DMS153 treated with DMSO at 0.1 percent for 48 hours (cell line): Measurements from ENCODE around the gene EVC.

Source experiments
- DNase-seq: peaks from one replicate; lab custom pipeline; 2025; ENCODE audit not compliant: unreplicated experiment; lab: John Stamatoyannopoulos, UW

Gene EVC

DNA sequence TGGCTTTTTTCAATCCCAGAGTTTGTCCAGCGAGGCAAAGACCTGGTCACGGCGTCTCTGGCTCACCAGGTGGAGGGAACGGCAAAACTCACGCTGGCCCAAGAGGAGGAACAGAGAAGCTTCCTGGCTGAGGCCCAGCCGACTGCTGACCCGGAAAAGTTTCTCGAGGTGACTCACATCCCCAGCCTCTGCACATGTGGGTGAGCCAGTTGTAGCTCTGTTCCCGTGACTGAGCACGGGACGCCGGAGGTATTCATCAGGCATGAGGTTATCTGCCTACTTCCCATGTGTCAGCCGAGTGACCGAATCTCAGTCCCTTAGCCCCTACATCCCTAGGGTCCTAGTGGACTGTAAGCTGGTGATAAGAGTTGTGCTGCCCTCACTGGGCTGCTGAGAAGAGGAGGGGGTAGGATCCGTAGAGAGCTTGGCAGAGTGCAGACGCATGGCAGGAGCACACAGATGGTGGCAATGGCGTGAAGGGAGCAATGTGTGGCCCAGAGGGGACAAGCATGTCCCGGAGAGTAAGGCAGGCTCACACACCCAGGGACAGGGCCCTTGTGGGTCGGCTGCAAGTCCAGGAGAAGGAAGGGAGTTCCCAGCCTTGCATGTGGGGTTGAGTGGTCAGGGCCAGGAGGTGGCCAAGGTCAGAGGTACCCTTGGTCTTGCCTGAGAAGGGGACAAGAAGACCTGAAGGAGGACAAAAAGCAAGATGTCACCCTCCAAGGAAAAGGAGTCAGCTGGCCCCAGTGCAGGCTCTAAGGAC, 42.9 kb downstream of the EVC start:
- no peak for DNase-seq

DNA sequence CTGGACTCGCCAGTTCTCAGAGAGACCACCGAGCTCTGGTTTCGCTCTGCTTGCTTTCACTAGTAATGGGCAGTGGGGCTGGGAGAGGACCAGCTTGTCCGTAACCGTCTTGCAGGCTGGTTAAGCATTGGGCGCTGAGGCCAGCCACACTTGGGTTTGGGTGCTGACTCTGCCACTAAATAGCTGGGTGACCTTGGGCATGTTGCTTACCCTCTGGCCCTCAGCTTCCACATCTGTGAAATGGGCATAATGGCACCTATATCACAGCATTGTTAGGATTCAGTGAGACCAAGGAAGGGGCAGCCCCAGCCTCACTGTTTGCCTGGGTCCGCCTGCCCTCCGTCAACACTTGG, 43.5 kb downstream of the EVC start:
- DNase-seq: no peak

DNA sequence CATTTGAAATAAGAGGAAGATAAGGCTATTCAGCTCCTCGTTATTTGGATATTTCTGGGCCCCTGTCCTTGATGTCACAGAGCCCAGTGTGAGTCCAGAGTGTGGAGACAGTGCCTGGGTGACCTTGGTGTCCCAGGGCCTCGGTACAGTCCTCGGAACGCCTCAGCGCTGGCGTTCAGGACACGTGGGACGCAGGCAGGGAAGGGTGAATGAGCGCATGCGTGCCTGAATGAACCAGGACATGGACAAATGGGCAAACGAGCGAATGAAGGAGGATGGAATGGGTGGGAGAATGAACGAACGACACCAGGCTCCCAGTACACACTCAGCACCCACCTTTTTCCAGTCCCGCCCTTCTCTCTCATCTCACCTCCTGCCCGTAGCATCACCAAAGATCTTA, 44.2 kb downstream of the EVC start:
- DNase-seq: no peak

DNA sequence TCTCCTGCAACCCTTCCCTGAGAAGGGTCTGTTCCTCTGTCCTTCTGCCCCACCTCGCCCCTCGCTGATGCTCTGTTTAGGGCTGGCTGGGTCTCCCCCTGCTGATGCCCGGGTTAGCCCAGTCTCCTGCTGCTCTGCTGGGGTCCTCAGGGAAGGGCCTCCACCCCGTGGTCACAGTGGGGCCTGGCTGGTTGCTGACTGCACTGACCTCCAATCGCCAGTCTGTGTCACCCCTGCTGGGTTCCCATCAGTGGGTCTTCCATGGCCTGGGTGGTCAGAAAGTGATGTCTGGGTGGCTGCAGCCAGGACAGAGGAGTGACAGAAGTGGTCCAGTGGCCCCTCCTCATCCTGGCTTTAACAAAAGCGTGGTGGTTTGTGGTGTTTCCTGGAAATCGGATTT, 44.7 kb downstream of the EVC start:
- DNase-seq: no peak

DNA sequence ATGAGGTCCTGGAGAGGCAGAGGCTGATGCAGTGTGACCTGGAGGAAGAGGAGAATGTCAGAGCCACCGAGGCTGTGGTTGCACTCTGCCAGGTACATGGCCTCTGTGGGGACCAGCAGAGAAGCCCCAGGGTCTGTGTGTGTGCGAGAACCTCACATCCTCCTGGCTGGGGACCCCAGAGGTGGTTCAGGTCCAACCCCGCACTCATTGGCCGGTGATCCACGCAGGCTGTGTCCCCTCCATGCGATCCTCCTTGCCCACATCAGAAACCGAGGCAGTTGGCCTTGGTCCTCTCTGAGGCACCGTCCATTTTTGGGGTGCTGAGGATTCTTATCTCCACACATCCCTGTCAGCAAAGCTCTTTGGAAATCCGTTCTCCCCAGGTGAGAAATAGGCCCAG, 45.3 kb downstream of the EVC start:
- no peak for DNase-seq

DNA sequence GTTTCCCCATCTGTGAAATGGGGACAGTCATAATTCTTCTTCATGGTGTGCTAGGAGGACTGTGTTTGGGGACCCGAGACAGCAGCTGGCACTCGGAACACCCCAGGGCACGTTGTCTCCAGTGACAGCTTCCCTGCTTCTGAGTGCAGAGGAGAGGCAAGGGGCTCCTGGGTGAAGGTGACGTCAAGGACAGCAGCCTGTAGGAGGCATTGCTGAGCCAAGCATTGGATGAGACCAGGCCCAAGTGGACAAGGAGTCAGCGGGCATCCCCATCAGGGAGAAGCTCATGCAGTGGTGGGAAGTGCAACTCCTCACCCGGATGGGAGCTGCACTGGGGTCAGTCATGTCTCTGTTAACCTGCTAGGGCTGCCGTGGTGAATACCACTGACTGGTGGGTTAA, 46.1 kb downstream of the EVC start:
- DNase-seq: no peak

DNA sequence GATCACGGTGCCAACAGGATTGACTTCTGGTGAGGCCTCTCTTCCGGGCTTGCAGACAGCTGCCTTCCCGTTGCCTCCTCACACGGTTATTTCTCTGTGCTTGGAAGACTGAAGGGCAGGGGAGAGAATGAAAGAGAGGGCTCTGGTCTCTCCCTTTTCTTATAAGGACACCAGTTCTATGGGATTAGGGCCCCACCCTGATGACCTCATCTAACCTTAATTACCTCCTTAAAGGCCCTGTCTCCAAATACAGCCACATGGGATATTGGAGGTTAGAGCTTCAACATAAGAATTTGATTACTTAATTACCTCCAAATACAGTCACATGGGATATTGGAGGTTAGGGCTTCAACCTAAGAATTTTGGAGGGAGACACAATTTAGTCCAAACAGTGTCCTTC, 46.5 kb downstream of the EVC start:
- no peak for DNase-seq

DNA sequence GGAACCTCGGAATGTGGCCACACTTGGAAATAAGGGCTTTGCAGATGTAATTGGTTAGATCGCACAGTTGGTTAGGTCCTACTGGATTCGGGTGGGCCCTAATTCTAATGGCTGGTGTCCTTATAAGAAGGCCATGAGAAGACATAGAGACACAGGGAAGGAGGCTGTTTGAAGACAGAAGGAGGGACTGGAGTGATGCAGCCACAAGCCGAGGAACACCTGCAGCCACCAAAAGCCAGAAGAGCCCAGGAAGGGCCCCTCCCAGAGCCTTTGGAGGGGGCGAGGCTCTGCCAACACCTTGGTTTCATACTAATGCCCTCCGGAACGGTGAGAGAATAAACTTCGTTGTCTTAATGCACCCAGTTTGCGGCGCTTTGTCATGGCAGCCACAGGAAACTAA, 47.0 kb downstream of the EVC start:
- no peak for DNase-seq

DNA sequence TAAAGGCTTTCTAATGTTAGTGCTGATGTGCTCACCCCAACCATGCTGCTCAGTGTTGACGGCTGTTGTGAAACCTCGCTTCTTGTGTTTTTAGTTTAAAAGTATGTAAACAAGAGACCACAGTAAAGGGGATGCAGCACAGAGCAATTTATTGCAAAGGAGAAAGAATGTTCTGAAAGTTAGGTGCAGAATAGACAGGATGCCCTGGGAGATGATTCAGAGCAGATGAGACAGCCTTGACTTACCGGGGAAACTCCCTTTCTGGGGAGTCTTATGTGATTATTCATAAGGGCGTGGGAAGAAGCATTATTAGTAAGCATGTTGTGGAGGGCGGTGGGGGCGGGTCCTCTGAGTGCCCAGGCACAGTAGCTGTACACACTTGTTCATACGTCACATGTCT, 47.7 kb downstream of the EVC start:
- DNase-seq: no peak

DNA sequence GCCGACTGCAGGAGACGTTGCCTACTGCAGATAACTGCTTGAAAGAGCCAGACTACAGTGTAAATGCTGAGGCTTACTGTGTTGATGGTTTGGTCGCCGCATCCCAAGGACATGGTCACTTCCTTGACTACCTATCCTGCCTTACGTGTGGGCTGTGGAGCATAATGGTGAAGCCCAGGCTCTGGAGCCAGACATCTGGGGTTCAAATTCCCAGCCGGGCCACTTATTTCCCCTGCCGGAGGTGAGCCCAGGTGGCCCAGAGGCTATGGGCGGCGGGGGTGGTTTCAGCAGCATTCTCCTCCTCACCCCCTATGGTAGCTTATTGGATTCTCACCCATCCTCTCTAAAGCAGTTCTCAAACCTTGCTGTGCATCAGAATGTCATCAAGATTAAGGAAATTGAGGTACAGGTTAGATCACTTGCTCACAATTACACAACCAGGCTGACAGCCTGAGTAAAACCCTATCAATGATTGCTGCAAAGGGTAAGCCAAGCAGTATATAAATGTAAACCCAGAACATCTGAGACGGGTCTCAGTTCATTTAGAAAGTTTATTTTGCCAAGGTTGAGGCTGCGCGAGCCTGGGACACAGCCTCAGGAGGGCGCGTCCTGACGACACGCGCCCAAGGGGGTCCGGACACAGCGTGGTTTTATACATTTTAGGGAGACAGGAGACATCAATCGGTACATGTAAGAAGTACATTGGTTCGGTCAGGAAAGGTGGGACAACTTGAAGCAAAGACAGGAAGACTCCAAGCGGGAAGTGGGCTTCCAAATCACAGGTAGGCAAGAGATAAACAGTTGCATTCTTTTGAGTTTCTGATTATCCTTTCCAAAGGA, 48.5 kb downstream of the EVC start:
- no peak for DNase-seq

DNA sequence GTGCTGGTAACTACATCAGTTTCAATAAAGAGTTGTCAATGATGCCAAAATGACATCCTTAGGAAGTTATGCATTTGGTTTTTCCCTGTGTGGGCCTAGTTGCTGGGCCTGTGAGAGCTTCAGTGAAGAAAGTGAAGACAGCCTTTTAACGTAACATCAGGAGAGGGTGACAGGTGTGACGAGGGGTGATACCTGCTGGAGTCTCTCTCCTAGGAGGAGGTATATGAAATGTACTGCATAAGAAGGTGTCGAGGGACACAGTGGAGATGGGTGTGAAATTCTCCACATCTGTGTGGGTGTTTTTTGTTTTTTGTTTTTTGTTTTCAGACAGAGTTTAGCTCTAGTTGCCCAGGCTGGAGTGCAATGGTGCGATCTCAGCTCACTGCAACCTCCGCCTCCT, 49.2 kb downstream of the EVC start:
- DNase-seq: no peak

DNA sequence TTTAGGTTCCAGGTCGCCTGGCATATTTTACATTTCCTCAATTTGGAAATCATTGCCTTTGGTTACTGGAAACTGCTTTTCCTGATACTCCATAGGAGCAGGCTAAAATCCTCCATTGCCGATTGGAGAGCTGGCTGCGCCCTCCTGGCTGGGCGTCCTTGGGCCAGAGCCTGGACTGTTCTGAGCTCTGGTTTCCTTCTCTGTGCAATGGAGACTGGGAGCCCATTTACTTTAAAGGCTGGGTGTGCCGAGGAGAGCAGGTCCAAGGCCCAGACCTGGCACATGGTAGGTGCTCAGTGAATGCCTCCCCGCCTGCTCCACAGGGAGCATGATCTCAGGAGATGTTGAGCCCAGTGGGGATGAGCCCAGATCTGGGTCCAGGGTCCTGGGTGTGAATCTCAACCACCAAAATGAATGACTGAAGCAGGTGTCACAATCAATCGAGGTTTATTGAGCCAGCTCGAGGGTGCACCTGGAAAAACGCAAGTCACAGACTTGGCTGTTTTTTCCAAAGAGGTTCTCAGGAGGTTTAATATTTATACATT, 50.0 kb downstream of the EVC start:
- DNase-seq: no peak

DNA sequence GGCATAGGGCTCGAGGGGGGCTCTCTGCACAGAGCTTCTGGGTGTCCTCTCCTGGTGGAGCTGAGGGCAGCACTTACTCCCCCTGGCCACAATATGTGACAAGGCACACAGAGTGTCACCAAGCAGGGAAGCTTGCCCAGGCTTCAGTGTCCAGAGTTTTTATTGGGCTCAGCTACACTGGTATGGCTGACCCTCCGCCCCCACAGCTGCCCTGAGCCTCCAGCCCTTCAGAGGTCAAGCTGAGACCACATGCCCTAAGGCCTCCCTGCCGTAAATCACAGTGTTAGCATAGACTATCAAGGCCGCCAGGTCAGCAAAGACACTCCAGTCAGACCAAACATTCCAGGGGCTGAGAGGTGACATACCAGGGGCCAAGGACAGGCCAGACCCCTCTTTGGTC, 59.0 kb downstream of the EVC start:
- no peak for DNase-seq

DNA sequence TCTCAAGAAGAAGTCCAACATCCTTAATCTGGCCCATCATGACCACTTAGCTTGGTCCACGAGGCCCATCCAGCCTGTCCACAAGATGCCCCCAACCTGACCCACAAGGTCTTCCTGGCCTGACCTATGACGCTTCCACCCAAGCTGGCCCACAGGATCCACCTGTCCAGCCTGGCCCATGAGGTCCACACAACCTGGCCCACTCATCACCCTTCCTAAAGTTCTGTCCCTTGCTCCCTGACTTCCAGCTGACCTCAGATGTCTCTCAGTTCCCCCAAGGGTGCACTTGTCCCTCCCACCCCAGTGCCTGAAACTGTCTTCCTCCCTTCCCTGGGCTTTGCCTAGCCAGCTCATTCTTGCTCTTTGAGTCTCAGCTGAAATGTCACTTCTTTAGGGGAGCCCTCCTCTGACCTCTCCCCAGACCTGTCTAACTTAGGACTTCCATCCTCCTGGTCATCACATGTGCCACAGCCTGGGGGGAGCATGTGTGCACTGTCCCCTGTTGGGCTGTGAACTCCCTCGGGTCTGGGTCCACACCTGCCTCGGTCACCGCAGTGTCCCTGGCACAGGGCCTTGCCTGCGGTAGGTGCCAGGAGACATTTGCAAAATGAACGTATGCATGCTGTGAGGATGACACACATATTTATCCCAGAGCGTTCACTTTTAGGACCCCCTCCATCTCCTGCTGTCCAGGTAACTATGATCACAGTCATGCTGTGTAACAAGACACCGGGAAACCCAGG, 61.7 kb downstream of the EVC start:
- DNase-seq: no peak

DNA sequence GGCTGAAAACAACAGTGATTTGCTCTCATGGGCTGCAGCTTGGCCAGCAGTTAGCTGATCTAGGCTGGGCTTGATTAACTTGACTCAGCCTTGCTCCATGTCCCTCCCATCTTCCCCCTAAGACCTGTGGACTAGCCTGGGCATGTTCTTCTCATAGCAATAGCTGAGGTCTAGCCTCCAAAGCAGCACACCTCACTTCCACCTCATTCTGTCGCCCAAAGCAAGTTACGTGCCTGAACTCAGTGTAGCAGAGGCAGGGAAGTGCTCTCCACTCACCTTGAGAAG, 62.2 kb downstream of the EVC start:
- no peak for DNase-seq

DNA sequence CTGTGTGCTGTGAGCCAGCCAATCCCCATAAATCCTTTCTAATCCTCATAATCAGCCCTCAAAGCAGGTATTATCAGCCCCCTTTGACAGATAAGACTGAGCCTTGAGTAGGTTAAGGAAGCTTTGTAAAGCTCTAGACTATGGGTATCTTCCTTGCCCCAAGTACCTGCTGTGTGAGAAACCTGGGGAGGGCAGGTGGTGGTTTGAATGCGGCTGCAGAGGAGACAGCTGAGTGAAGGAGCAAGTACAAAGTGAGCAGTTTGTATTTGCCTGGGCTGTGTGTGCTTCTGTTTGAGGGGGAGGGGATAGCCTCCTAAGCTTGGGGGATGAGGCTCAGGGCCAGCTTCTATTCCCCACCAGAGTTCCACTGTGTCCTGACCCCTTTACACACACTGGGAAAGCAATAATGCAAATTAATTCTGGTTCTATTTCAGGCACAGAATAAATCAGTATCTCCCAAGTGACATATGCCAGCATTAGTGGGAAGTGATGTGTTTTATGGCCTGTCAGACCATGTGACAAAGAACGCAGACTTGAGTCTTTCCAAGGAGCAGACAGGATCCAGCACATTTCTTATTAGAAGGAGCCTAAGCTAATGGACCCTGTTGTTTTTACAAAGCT, 63.5 kb downstream of the EVC start:
- DNase-seq: no peak

DNA sequence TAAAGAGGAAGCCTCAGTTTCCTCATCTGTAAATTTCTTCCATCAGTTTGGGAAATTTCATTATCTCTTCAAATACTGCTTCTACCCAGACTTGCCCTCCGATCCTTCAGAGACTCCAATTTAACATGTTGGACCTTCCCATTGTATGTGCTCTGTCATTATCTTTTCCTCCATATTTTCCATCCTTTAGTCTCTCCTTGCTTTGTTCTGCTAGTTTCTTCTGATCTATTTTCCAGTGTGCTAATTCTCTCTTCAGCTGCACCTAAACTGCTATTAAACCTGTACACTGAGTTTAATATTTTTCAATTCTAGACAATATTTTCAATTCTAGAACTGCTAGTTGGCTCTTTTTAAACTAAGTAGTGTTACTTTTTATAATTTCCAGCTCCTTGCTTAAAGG, 65.5 kb downstream of the EVC start:
- DNase-seq: no peak

DNA sequence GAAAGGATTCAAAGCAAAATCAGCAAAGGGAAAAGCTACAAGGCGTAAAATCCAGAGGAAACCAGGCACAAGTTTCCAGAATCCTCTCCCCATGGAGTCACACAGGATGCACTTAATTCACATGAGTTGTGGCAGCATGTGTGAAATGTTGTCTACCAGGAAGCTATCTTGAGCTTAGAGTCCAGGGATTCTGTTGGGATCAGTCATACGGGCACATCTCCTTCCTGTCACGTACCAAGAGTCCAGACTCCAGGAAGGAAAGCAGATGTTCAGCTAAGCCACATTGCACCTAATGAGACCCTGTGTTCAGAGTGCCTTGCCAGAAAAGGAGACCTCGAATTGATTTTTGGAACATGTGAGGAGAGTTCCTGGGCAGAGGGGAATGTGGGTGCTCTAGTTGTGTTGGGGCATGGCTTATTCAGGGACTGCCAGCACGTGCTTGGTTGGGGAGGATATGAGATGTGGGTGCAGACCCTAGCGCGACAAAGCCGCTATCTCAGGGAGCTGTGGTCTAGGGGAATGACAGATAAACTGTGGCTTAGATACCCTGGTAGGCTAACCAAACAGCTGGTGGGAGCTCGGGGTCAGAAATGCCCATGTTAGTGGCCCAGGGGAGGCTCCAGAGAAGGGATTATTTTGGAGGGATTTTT, 70.0 kb downstream of the EVC start:
- DNase-seq: no peak

DNA sequence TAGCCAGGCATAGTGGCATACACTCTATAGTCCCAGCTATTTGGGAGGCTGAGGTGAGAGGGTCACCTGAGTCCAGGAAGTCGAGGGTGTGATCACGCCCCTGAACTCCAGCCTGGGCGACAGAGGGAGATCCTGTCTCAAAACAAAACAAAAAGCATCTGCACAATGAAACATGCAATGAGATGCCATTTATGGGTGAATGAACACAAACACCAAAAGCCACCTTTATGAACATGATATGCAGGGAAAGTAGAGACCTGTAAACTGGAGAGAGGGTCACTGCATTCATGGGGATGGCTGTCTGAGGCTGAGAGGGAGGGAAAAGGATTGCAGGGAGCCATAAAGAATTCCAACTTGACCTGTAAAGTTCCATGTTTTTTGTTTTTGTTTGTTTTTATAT, 70.7 kb downstream of the EVC start:
- DNase-seq: no peak

DNA sequence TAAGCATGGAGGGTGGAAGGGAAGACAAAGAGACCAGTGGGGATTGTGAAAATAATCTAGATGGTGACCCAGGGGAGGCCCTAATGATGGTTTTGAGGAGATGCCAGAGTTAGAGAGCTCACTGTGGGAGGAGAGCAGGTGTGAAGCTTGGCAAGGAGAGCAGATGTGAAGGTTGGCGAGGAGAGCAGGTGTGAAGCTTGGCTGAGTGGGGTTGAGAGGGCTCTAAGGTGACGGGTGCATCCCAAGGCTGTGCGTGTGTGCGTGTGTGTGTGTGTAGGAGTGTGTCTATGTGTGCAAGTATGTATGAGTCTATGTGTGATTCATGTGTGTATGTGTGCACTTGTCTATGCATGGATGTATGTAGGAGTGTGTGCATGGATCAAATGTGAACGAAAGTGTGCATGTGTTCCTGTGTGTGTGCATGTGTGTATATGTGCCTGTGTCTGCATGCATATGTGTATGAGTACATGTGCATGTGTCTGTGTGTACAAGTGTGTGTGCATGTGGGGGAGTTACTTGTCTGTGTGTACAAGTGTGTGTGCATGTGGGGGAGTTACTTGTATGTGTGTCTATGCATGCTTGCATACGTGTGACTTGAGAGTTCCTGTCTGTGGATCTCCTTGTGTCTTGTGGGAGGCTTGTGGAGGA, 72.0 kb downstream of the EVC start:
- no peak for DNase-seq

DNA sequence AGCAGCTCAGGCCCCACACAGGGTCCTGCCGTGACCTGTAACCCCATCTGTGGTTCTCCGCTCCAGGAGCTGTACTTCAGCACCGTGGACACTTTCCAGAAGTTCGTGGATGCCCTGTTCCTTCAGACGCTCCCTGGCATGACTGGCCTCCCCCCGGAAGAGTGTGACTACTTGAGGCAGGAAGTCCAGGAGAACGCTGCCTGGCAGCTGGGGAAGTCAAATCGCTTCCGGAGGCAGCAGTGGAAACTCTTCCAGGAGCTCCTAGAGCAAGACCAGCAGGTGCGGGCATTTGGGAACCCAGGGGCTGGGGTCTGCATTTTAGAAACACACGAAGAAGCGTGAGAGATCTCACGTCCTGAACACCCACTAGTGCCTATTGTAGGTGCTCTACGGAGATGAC, 72.5 kb downstream of the EVC start:
- DNase-seq: no peak
